ENCODE measurements around the gene NALCN.

DNA sequence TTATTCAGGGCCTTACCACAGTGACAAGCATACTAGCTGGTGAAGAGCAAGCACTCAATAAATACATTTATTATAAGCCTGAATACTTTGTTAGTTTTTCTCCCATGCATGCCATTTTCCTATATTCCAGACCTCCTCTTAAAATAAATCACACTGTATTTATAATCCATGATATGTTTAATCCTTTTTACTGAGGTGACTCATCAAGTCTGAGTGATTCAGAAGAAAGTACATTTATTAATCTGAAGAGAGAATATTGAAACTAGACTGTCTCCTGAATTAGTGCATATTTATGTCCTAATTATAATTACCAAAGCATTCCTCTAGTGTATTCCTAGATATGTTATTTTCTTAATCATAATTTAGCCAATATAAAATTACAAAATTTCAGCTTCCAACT, 323.3 kb downstream of the NALCN start:
- TF ChIP-seq, protein P1, sequence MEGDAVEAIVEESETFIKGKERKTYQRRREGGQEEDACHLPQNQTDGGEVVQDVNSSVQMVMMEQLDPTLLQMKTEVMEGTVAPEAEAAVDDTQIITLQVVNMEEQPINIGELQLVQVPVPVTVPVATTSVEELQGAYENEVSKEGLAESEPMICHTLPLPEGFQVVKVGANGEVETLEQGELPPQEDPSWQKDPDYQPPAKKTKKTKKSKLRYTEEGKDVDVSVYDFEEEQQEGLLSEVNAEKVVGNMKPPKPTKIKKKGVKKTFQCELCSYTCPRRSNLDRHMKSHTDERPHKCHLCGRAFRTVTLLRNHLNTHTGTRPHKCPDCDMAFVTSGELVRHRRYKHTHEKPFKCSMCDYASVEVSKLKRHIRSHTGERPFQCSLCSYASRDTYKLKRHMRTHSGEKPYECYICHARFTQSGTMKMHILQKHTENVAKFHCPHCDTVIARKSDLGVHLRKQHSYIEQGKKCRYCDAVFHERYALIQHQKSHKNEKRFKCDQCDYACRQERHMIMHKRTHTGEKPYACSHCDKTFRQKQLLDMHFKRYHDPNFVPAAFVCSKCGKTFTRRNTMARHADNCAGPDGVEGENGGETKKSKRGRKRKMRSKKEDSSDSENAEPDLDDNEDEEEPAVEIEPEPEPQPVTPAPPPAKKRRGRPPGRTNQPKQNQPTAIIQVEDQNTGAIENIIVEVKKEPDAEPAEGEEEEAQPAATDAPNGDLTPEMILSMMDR (IDR thresholded peaks at IDR 0.05), result no peak
- no peak for TF ChIP-seq POLR2AphosphoS5 (IDR thresholded peaks at IDR 0.05)

All from prostate gland (tissue), 2 donors.